SW 1271 (cell line): ENCODE results near the gene MTX1.
"Not testable (repeated sequence)": the region's sequence is repeated elsewhere in the genome, so short reads cannot be mapped to it uniquely, and the experiment has no call there.

Experiments
- DNase-seq, 2 experiments: peaks; one replicate each; lab custom pipeline; 2025; lab: John Stamatoyannopoulos, UW

Gene MTX1, protein sequence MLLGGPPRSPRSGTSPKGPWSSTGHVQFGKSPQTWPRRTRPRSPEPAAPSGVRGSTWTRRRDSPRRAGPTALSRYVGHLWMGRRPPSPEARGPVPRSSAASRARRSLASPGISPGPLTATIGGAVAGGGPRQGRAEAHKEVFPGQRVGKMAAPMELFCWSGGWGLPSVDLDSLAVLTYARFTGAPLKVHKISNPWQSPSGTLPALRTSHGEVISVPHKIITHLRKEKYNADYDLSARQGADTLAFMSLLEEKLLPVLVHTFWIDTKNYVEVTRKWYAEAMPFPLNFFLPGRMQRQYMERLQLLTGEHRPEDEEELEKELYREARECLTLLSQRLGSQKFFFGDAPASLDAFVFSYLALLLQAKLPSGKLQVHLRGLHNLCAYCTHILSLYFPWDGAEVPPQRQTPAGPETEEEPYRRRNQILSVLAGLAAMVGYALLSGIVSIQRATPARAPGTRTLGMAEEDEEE

GRCh38 chr1:155208541-155209311 is at the start of gene MTX1:
MTX1 (plus strand) TSS chr1:155208695; CDS start chr1:155208805, 110 bp downstream.
- DNase-seq, result peak; percentile 39 to 69

- no peak for DNase-seq
Observed at GRCh38 chr1:155158991-155159390, 49.5 kb upstream of the MTX1 start.

DNA sequence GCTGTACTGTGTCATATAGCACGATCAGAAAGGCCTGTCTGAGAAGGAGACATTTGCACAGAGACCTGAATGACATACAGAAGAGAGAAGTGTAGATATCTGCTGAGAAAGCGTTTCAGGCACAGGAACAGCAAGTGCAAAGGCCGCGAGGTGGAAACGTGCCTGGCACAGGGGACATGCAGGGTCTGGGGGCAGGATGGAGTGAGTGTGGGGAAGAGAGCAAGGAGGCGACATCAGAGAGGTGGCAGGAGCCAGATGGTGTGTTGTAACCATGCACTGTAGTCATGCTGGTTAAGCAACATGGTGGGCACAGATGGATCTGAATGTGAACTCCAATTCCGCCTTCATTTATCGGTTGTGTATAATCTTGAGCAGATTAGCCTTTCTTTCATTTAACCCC is 48.4 kb upstream of the MTX1 start:
- no peak for DNase-seq

DNA sequence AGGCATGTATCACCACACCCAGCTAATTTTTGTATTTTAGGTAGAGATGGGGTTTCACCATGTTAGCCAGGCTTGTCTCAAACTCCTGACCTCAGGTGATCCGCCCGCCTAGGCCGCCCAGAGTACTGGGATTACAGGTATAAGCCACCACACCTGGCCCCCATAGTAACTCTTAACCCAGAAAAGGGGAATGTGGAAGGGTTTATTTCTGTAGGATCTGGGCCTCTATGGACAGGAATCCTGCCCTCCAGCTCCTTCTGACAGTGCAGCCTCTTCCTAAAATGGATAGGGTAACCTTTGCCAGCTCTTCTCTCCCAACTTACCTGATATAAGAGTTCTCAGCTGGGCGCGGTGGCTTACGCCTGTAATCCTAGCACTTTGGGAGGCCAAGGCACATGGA is 45.9 kb upstream of the MTX1 start:
- DNase-seq, result not testable (repeated sequence)

DNA sequence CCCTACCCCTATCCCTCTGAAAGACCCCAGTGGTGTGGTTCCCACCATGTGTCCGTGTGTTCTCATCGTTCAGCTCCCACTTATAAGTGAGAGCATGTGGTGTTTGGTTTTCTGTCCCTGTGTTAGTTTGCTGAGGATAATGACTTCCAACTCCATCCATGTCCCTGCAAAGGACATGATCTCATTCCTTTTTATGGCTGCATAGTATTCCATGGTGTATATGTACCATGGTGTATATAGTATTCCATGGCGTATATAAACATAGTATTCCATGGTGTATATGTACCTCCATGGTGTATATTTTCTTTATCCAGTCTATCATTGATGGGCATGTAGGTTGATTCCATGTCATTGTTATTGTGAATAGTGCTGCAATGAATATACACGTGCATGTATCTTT is 44.7 kb upstream of the MTX1 start:
- DNase-seq, result not testable (repeated sequence)

- DNase-seq, result not testable (repeated sequence)
Observed at GRCh38 chr1:155164625-155165024, 43.9 kb upstream of the MTX1 start.

GRCh38 chr1:155166051-155166470 is 42.4 kb upstream of the MTX1 start:
- no peak for DNase-seq

- no peak for DNase-seq
Observed at GRCh38 chr1:155166471-155167165, 41.9 kb upstream of the MTX1 start.

DNA sequence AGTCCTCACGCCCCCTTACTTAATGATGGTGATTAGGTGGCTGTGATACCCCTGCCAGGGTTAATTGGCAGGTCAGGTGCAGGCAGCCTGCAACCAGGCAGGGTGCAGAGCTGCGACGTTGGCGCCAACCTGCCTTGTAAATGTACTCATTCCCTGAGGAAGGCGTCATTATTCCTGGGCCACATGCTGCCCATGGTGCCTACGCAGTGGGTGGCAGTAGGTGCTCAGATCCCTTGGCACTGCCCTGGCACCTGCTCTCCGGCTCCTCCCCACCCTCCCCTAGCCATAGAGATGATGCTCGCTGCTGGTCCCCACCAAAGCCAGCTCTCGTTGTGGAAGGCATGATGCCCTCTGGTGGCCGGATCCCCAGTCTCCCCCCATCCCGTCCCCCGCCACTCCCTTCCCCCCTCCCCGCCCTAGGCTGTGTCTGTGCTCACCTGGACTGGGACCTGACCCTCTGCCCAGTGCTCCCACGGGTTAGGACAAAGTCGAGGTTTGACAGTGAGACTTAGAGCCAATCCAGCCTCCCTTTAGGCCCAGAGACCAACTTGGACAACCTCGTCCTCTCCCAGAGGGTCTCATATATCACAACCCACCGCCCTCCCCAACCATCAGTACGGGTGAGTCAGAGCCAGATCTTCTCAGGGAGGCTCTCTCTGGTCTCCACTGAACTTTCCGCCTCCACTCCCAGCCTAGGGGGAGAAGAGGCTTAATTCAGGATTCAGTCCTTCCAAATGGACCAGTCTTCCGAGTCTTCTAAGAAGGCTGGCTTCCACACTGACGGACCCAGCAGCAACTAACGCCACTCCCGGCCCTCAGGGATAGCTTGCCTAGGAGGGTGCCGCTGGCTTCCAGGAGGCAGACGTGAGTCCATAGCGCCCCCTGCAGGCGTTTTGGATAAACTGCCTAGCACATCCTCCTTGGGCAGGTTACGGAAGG is 41.1 kb upstream of the MTX1 start:
- peak; percentile 28 to 54 for DNase-seq

DNA sequence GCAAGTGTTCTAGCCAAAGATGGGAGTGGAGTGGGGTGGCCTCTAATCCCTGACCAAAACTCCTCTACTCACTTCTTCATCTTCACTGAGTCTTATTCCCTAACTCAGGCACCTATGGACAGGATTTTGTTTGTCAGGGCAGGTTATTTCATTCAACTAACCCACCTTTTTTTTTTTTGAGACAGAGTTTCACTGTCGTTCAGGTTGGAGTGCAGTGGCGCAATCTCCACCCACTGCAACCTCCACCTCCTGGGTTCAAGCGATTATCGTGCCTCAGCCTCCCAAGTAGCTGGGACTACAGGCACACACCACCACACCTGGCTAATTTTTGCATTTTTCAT is 40.4 kb upstream of the MTX1 start:
- DNase-seq, result not testable (repeated sequence)

- DNase-seq, result no peak
Observed at GRCh38 chr1:155168456-155169210, 39.9 kb upstream of the MTX1 start.

GRCh38 chr1:155169541-155169940 is 39.0 kb upstream of the MTX1 start:
- no peak for DNase-seq

DNA sequence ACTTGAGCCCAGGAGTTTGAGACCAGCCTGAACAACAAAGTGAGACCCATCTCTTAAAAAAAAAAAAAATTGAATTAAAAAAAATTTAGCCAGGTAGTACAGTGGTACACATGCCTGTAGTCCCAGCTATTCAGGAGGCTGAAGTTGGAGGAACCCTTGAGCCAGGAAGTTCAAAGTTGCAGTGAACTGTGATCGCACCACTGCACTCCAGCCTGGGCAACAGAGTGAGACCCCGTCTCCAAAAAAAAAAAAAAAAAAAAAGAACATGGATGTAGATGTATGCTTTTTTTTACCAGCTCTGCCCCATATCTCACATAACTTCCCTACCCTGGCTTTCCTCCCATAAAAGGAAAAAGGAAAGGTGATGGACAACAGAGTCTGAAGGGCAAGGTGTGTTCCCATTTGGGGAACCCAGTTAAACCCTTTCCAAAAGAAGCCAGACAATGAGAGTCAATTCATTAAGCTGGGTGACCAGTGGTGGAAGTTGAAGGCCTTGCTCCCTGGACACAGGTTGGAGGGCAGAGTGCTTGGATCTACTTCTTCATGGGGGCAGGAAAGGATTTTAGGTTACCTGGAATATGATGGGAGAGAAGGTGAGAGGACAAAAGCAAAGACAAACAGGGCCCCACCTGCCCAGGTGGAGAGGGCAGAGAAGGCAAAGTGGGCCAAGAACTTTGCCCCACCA is 38.3 kb upstream of the MTX1 start:
- DNase-seq, result no peak

DNA sequence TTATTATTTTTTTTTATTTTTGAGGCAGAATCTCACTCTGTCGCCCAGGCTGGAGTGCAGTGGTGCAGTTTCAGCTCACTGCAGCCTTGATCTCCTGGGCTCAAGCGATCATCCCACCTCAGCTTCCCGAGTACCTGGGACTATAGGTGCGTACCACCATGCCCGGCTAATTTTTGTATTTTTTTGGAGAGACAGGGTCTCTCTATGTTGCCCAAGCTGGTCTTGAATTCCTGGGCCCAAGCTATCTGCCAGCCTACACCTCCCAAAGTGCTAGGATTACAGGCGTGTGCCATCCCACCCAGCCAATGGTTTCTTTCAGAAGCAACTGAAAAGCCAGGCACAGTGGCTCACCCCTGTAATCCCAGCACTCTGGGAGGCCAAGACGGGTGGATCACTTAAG is 37.7 kb upstream of the MTX1 start:
- no peak for DNase-seq

DNA sequence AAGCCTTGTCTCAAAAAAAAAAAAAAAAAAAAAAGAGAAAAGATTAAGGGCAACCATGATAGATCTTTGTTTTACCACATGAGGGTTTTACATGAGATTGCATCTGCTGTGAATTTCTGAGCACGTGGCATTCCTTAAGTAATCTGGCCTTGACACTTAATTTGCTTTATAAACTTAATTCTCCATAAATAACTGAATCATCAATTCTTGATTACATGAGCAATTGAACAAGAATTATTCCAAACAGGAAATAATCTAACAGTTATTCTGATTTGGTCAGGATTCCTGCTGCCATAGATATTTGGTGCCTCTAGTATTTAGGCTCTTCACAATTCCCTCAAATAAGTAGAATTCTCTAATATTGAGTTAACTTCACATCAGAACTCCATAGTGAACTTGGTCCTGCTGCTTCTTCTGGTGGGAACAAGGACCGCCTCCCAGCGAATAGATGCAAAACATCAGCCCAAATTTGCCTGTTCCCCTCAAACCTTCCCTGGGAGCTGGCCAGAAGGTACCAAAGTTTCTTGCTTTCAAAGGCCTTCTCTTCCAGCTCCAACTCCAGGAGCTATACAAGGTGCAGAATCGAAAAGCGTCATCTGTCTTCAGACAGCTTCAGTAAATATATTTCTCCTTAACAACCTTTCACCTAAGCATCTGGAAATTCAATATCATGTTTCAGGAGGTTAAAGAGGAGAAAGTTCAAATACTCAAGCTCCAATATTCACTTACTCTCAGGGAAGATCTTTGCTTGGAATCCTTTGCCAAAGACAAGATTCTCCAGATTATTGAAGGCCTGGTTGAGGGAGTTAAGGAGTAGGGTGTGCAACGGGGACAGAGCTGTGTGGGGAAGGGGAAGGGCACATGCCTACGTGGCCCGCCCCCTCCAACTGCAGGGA is 36.4 kb upstream of the MTX1 start:
- DNase-seq, result no peak

DNA sequence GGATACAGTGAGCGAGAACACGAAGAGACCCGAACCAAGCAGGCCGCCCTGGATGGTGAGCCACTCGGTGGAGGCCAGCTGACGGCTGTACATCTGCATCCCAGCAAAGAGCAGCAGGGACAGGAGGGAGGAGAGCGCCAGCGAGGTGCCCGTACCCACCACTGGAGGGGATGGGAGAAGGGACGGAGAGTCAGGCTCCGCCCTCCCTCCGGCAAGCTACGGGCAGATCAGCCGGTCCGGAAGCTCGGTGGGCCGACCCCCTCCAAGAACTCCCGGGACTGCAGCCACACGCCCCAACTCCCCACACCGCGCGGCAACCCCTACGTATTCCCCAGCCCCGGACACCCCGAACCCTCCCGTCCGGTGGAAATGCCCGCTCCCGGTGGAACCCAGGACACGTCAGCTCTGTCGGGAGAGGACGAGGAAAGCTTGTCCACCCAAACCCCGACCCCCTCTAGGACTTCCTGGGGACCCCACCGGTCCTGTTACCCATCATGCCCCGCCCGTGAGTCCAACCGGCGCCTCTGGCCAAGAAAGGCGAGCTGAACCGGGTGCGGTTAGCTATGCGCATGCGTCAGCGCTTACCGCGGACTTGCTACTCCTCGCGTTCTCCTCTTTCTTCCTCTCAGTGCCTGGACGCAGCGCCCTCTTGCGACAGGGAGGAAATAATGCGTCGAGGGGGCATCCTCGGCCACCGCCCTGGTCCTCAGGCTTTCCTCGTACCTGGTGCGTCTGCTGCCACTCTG is 35.6 kb upstream of the MTX1 start, which contains the start of gene KRTCAP2:
Gene KRTCAP2, minus strand, starts transcription at position 573 of the 746 bp plus-strand sequence. Its CDS starts 80 bp downstream, at position 493.
- peak; percentile 68 to 86 for DNase-seq

GRCh38 chr1:155173478-155174323 is 34.8 kb upstream of the MTX1 start, which contains the start of gene TRIM46:
TRIM46 (plus strand) TSS chr1:155173849; CDS start chr1:155173967, 118 bp downstream.
- DNase-seq, result no peak
